ENCODE results near the gene CEP57L1.
"Not testable (repeated sequence)": the region's sequence is repeated elsewhere in the genome, so short reads cannot be mapped to it uniquely, and the experiment has no call there.

Gene CEP57L1

GRCh38 chr6:109105681-109106080 is 10.4 kb downstream of the CEP57L1 start:
- no peak for DNase-seq (ENCODE audit: low read depth in 2 of 2)

GRCh38 chr6:109109663-109110062 is 14.4 kb downstream of the CEP57L1 start:
- DNase-seq (ENCODE audit: low read depth in 2 of 2), result not testable (repeated sequence)

- DNase-seq (ENCODE audit: low read depth in 2 of 2), result not testable (repeated sequence)
Measured at GRCh38 chr6:109112663-109113062, 17.4 kb downstream of the CEP57L1 start.

- DNase-seq (ENCODE audit: low read depth in 2 of 2), result no peak
Measured at GRCh38 chr6:109117346-109118035, 22.2 kb downstream of the CEP57L1 start.

GRCh38 chr6:109118337-109118736 is 23.0 kb downstream of the CEP57L1 start:
- DNase-seq (ENCODE audit: low read depth in 2 of 2), result no peak

- no peak for DNase-seq (ENCODE audit: low read depth in 2 of 2)
Measured at GRCh38 chr6:109118871-109119354, 23.6 kb downstream of the CEP57L1 start.

- no peak for DNase-seq (ENCODE audit: low read depth in 2 of 2)
Measured at GRCh38 chr6:109121411-109121810, 26.1 kb downstream of the CEP57L1 start.

GRCh38 chr6:109124219-109124618 is 28.9 kb downstream of the CEP57L1 start:
- DNase-seq (ENCODE audit: low read depth in 2 of 2), result no peak

GRCh38 chr6:109125504-109125903 is 30.2 kb downstream of the CEP57L1 start:
- no peak for DNase-seq (ENCODE audit: low read depth in 2 of 2)

- no peak for DNase-seq (ENCODE audit: low read depth in 2 of 2)
Measured at GRCh38 chr6:109130065-109130464, 34.8 kb downstream of the CEP57L1 start.

- DNase-seq (ENCODE audit: low read depth in 2 of 2), result not testable (repeated sequence)
Measured at GRCh38 chr6:109135600-109135999, 40.3 kb downstream of the CEP57L1 start.

GRCh38 chr6:109136039-109136438 is 40.7 kb downstream of the CEP57L1 start:
- not testable (repeated sequence) for DNase-seq (ENCODE audit: low read depth in 2 of 2)

GRCh38 chr6:109136530-109136929 is 41.2 kb downstream of the CEP57L1 start:
- not testable (repeated sequence) for DNase-seq (ENCODE audit: low read depth in 2 of 2)

- DNase-seq (ENCODE audit: low read depth in 2 of 2), result no peak
Measured at GRCh38 chr6:109139109-109139508, 43.8 kb downstream of the CEP57L1 start.

GRCh38 chr6:109142067-109142466 is 46.8 kb downstream of the CEP57L1 start:
- not testable (repeated sequence) for DNase-seq (ENCODE audit: low read depth in 2 of 2)

- DNase-seq (ENCODE audit: low read depth in 2 of 2), result no peak
Measured at GRCh38 chr6:109143191-109143590, 47.9 kb downstream of the CEP57L1 start.

- DNase-seq (ENCODE audit: low read depth in 2 of 2), result not testable (repeated sequence)
Measured at GRCh38 chr6:109148251-109148650, 52.9 kb downstream of the CEP57L1 start.

- DNase-seq (ENCODE audit: low read depth in 2 of 2), result not testable (repeated sequence)
Measured at GRCh38 chr6:109148716-109149115, 53.4 kb downstream of the CEP57L1 start.

GRCh38 chr6:109153752-109154151 is 58.4 kb downstream of the CEP57L1 start:
- DNase-seq (ENCODE audit: low read depth in 2 of 2), result no peak

- no peak for DNase-seq (ENCODE audit: low read depth in 2 of 2)
Measured at GRCh38 chr6:109164331-109164730, 69.0 kb downstream of the CEP57L1 start.

GRCh38 chr6:109165392-109165974 is 70.2 kb downstream of the CEP57L1 start:
- no peak for DNase-seq (ENCODE audit: low read depth in 2 of 2)

- no peak for DNase-seq (ENCODE audit: low read depth in 2 of 2)
Measured at GRCh38 chr6:109166673-109167072, 71.4 kb downstream of the CEP57L1 start.

- DNase-seq (ENCODE audit: low read depth in 2 of 2), result no peak
Measured at GRCh38 chr6:109167562-109167961, 72.3 kb downstream of the CEP57L1 start.
